WTC11 (cell line): ENCODE data around the gene CADM1. TPM values are rescaled to one million over a fixed set of nuclear protein-coding genes. Genes with fewer than 3 reads are reported as not detected.

Experiments used
- ATAC-seq: fragments of 200-7000 bp; cut with Tn5 transposase; 2 replicates; pipeline ENCODE4 v1.10.0; 2021; ENCODE audit warnings: mild to moderate bottlenecking, moderate library complexity
- CTCF ChIA-PET: fragments of 300-600 bp; sonication (Branson Sonifier 250); formaldehyde crosslinking; loops from one replicate; lab custom pipeline; 2021; ENCODE audit warnings: antibody characterized with exemption; lab: Charles Lee
- POLR2A ChIA-PET: fragments of 350-600 bp; sonication (Branson Sonifier 250); formaldehyde crosslinking; loops from one replicate; lab custom pipeline; 2021; ENCODE audit warnings: antibody characterized with exemption; lab: Charles Lee
- DNase-seq: peaks from one replicate; pipeline ENCODE4 v3.0.0; 2021; ENCODE audit warnings: low spot score
- H3K27ac Mint-ChIP-seq: 2 replicates; pipeline ENCODE4 v1.8.0; 2021; ENCODE audit warnings: mixed read lengths
- H3K27me3 Mint-ChIP-seq: 2 replicates; pipeline ENCODE4 v1.8.0; 2021; ENCODE audit warnings: low read depth, mild to moderate bottlenecking, moderate library complexity, mixed read lengths
- H3K36me3 Mint-ChIP-seq: 2 replicates; pipeline ENCODE4 v1.8.0; 2021; ENCODE audit warnings: mixed read lengths
- H3K4me1 Mint-ChIP-seq: 2 replicates; pipeline ENCODE4 v1.8.0; 2022; ENCODE audit warnings: mixed read lengths
- H3K4me3 Mint-ChIP-seq: 2 replicates; pipeline ENCODE4 v1.8.0; 2021; ENCODE audit warnings: mild to moderate bottlenecking, moderate library complexity, mixed read lengths
- H3K9me3 Mint-ChIP-seq: 2 replicates; pipeline ENCODE4 v1.8.0; 2021; ENCODE audit warnings: mixed read lengths
- CTCF ChIP-seq: fragments of 200-600 bp; IDR thresholded peaks from 2 replicates; pipeline ENCODE4 v1.8.0; 2022; ENCODE audit warnings: antibody characterized with exemption
- E2F5 ChIP-seq: sonication (generic); formaldehyde crosslinking; IDR thresholded peaks from 2 replicates; pipeline ENCODE4 v1.8.1; 2022; ENCODE audit warnings: mild to moderate bottlenecking, moderate library complexity, missing genetic modification reagents
- EMX1 ChIP-seq: fragments of 250-450 bp; sonication (Bioruptor Pico); IDR thresholded peaks from 2 replicates; pipeline ENCODE4 v1.8.0; 2021; ENCODE audit warnings: mild to moderate bottlenecking
- ETV6 ChIP-seq: sonication (generic); formaldehyde crosslinking; IDR thresholded peaks from 2 replicates; pipeline ENCODE4 v1.8.1; 2022; ENCODE audit warnings: mild to moderate bottlenecking, missing genetic modification reagents
- FOXP4 ChIP-seq: sonication (generic); formaldehyde crosslinking; IDR thresholded peaks from 2 replicates; pipeline ENCODE4 v1.8.0; 2022; ENCODE audit warnings: mild to moderate bottlenecking, missing genetic modification reagents
- JAZF1 ChIP-seq: fragments of 250-450 bp; sonication (Bioruptor Pico); IDR thresholded peaks from 2 replicates; pipeline ENCODE4 v1.9.0; 2021; ENCODE audit warnings: moderate library complexity, mild to moderate bottlenecking, inconsistent platforms
- JUN ChIP-seq: sonication (generic); formaldehyde crosslinking; IDR thresholded peaks from 2 replicates; pipeline ENCODE4 v1.8.0; 2023; ENCODE audit warnings: mild to moderate bottlenecking, missing genetic modification reagents
- KAT7 ChIP-seq: sonication (generic); formaldehyde crosslinking; IDR thresholded peaks from 2 replicates; pipeline ENCODE4 v1.8.1; 2023; ENCODE audit warnings: missing genetic modification reagents, mild to moderate bottlenecking, borderline replicate concordance
- NFATC4 ChIP-seq: fragments of 250-450 bp; sonication (Bioruptor Pico); IDR thresholded peaks from 2 replicates; pipeline ENCODE4 v1.9.0; 2021; ENCODE audit warnings: mild to moderate bottlenecking
- NR2C2 ChIP-seq: sonication (generic); formaldehyde crosslinking; IDR thresholded peaks from 2 replicates; pipeline ENCODE4 v1.8.0; 2022; ENCODE audit warnings: mild to moderate bottlenecking, missing genetic modification reagents
- ZNF138 ChIP-seq: sonication (generic); formaldehyde crosslinking; conservative IDR thresholded peaks from 2 replicates; pipeline ENCODE4 v1.8.1; 2022; ENCODE audit warnings: mild to moderate bottlenecking, moderate library complexity, missing genetic modification reagents
- ZNF232 ChIP-seq: sonication (generic); formaldehyde crosslinking; IDR thresholded peaks from 2 replicates; pipeline ENCODE4 v1.8.0; 2022; ENCODE audit warnings: mild to moderate bottlenecking, missing genetic modification reagents
- ZNF532 ChIP-seq: fragments of 250-450 bp; sonication (Bioruptor Pico); IDR thresholded peaks from 2 replicates; pipeline ENCODE4 v1.9.0; 2021; ENCODE audit warnings: mild to moderate bottlenecking, borderline replicate concordance
- total RNA-seq: library from RNA; stranded (reverse); gene quantifications from 3 replicates; pipeline ENCODE4 v1.2.3, GENCODE V29; 2021
- TF ChIP-seq, protein P1 (sequence below): sonication (generic); formaldehyde crosslinking; conservative IDR thresholded peaks from 2 replicates; pipeline ENCODE4 v1.8.1; 2022; ENCODE audit warnings: mild to moderate bottlenecking, missing genetic modification reagents
- TF ChIP-seq, protein P2 (sequence below): fragments of 250-450 bp; sonication (Bioruptor Pico); IDR thresholded peaks from 2 replicates; pipeline ENCODE4 v1.9.0; 2021; ENCODE audit warnings: mild to moderate bottlenecking

The CADM1 gene
- total RNA-seq, 1 experiment from 2014 or later = 26.8 TPM

DNA sequence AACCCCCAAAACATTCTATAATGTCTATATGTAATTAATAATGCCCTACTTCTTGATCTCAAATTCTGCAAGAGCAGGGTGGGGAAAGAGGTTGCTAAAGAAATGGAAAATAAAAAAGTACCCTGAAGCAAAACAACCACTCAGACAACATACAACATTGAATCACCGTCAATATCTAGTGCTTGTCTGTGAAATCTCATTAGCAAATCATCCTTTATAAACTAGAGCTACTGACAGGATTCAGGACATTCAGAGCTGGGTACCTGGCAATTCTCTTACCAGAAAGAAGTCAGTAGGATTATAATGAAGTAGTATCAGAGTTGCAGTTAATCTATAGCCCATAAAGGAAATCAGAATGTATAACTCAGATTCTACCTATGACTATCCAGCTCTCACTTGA is 143.2 kb downstream of the CADM1 start (continued):
- TF ChIP-seq E2F5 (CRISPR knock-in tag) = no peak

- H3K4me3 Mint-ChIP-seq = no peak overlapping the region
- H3K9me3 Mint-ChIP-seq = 0 out of 2 replicates have a peak, but pooled peaks cover under 1% of the 10 kb centered on the region
- no peak overlapping the region for H3K27ac Mint-ChIP-seq
- no peaks in the 10 kb centered on the region for H3K36me3 Mint-ChIP-seq
- no peaks in the 10 kb centered on the region for H3K4me1 Mint-ChIP-seq
- ChIA-PET POLR2A (no interaction called here), CTCF (no interaction called here)
- no peak for DNase-seq
- ATAC-seq = no peak
- H3K27me3 Mint-ChIP-seq = no peaks in the 10 kb centered on the region
- TF ChIP-seq ZNF232 (CRISPR knock-in tag) = no peak
- TF ChIP-seq NR2C2 (CRISPR knock-in tag) = no peak
- no peak for TF ChIP-seq JUN (CRISPR knock-in tag)
- TF ChIP-seq ZNF532 = no peak
- TF ChIP-seq KAT7 (CRISPR knock-in tag) = no peak
- TF ChIP-seq, protein P1, sequence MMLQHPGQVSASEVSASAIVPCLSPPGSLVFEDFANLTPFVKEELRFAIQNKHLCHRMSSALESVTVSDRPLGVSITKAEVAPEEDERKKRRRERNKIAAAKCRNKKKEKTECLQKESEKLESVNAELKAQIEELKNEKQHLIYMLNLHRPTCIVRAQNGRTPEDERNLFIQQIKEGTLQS (CRISPR knock-in tag) = no peak
- no peak for TF ChIP-seq ETV6 (CRISPR knock-in tag)
- TF ChIP-seq, all 79 proteins: peak for 0
These were observed 143.9 kb downstream of the CADM1 start for GRCh38 chr11:115360186-115360824.

DNA sequence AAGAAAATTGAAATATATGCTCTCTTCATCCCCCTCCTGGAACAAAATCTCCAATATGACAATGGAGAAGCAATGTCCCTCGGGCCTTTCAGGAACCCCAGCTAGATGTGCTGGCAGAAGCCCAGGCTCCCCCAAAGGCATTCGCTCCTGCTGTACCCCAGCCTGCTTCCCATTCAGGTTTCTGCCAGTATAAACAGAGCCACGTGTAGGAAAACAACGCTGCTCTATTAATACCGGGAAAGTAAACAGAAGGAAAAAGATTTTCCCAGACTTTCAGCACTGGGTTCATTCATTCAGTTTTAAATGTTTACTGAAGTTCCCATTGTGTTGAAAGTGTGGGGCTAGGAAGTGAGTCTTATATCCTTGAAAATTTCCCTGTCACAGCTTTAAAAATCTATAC is 147.1 kb downstream of the CADM1 start:
- no peaks in the 10 kb centered on the region for H3K27me3 Mint-ChIP-seq
- H3K36me3 Mint-ChIP-seq = no peaks in the 10 kb centered on the region
- ATAC-seq (no peak), DNase-seq (no peak)
- no peaks in the 10 kb centered on the region for H3K4me1 Mint-ChIP-seq
- no peak overlapping the region for H3K27ac Mint-ChIP-seq
- CTCF ChIA-PET = no interaction called here
- POLR2A ChIA-PET = no interaction called here
- TF ChIP-seq NFATC4 (CRISPR knock-in tag) = no peak
- no peak for TF ChIP-seq CTCF
- no peak for TF ChIP-seq FOXP4 (CRISPR knock-in tag)
- no peak for TF ChIP-seq JAZF1
- no peak for TF ChIP-seq ETV6 (CRISPR knock-in tag)
- TF ChIP-seq ZNF138 (CRISPR knock-in tag) = no peak
- TF ChIP-seq EMX1 (CRISPR knock-in tag) = no peak
- TF ChIP-seq, protein P2, sequence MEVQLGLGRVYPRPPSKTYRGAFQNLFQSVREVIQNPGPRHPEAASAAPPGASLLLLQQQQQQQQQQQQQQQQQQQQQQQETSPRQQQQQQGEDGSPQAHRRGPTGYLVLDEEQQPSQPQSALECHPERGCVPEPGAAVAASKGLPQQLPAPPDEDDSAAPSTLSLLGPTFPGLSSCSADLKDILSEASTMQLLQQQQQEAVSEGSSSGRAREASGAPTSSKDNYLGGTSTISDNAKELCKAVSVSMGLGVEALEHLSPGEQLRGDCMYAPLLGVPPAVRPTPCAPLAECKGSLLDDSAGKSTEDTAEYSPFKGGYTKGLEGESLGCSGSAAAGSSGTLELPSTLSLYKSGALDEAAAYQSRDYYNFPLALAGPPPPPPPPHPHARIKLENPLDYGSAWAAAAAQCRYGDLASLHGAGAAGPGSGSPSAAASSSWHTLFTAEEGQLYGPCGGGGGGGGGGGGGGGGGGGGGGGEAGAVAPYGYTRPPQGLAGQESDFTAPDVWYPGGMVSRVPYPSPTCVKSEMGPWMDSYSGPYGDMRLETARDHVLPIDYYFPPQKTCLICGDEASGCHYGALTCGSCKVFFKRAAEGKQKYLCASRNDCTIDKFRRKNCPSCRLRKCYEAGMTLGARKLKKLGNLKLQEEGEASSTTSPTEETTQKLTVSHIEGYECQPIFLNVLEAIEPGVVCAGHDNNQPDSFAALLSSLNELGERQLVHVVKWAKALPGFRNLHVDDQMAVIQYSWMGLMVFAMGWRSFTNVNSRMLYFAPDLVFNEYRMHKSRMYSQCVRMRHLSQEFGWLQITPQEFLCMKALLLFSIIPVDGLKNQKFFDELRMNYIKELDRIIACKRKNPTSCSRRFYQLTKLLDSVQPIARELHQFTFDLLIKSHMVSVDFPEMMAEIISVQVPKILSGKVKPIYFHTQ (CRISPR knock-in tag) = no peak
- H3K9me3 Mint-ChIP-seq = 0 out of 2 replicates have a peak, but pooled peaks cover 4% of the 10 kb centered on the region
- H3K4me3 Mint-ChIP-seq = no peak overlapping the region
